Loucy (cell line): ENCODE measurements around the gene GDAP2.

ENCODE experiments used
- H2AFZ ChIP-seq: fragments of 200-600 bp; sonication (generic); 2 replicates; pipeline ENCODE4 v1.6.0; 2016; ENCODE audit warnings: antibody characterized with exemption, mild to moderate bottlenecking, low read length, moderate library complexity
- H3F3A ChIP-seq: fragments of 200-600 bp; 2 replicates; pipeline ENCODE4 v1.6.0; 2016; ENCODE audit warnings: antibody characterized with exemption, low read depth, mild to moderate bottlenecking
- H3K27me3 ChIP-seq: fragments of 200-600 bp; sonication (generic); 2 replicates; pipeline ENCODE4 v1.6.1; 2014; ENCODE audit warnings: low read length, mild to moderate bottlenecking; ENCODE audit not compliant: insufficient read depth, poor library complexity, severe bottlenecking
- H3K36me3 ChIP-seq: fragments of 200-600 bp; sonication (generic); 2 replicates; pipeline ENCODE4 v1.6.1; 2016; ENCODE audit warnings: low read length; ENCODE audit not compliant: insufficient read depth
- H3K4me1 ChIP-seq: fragments of 200-600 bp; sonication (generic); 2 replicates; pipeline ENCODE4 v1.5.1; 2014; ENCODE audit warnings: low read length, mild to moderate bottlenecking; ENCODE audit not compliant: insufficient read depth, poor library complexity, severe bottlenecking
- H3K4me2 ChIP-seq: fragments of 200-600 bp; sonication (generic); 2 replicates; pipeline ENCODE4 v1.6.0; 2014; ENCODE audit warnings: antibody characterized with exemption, low read length, low read depth, mild to moderate bottlenecking; ENCODE audit not compliant: poor library complexity, severe bottlenecking
- H3K4me3 ChIP-seq: fragments of 200-600 bp; sonication (generic); 2 replicates; pipeline ENCODE4 v1.5.1; 2014; ENCODE audit warnings: low read length, mild to moderate bottlenecking, mixed read lengths; ENCODE audit not compliant: poor library complexity, severe bottlenecking
- H3K79me2 ChIP-seq: fragments of 200-600 bp; sonication (generic); 2 replicates; pipeline ENCODE4 v1.6.1; 2014; ENCODE audit warnings: low read length; ENCODE audit not compliant: insufficient read depth
- H3K9ac ChIP-seq: fragments of 200-600 bp; sonication (generic); 2 replicates; pipeline ENCODE4 v1.6.0; 2014; ENCODE audit warnings: mild to moderate bottlenecking, low read depth, low read length, moderate library complexity; ENCODE audit not compliant: poor library complexity, severe bottlenecking
- H3K9me2 ChIP-seq: fragments of 200-600 bp; sonication (generic); replicated peaks from 2 replicates; pipeline ENCODE4 v1.6.1; 2016; ENCODE audit warnings: low read depth, low read length, mixed read lengths
- H3K9me3 ChIP-seq: fragments of 200-600 bp; sonication (generic); 2 replicates; pipeline ENCODE4 v1.6.1; 2014; ENCODE audit warnings: mild to moderate bottlenecking, antibody characterized with exemption, low read length, low read depth; ENCODE audit not compliant: insufficient read depth
- H4K20me1 ChIP-seq: fragments of 200-600 bp; sonication (generic); 2 replicates; pipeline ENCODE4 v1.6.0; 2014; ENCODE audit warnings: antibody characterized with exemption, low read length, mild to moderate bottlenecking; ENCODE audit not compliant: insufficient read depth, poor library complexity, severe bottlenecking
- EZH2phosphoT487 ChIP-seq: fragments of 200-600 bp; IDR thresholded peaks from 2 replicates; pipeline ENCODE4 v1.6.1; 2018; ENCODE audit warnings: antibody characterized with exemption, mild to moderate bottlenecking, moderate library complexity, borderline replicate concordance
- TF ChIP-seq, protein P1 (sequence below): fragments of 200-600 bp; sonication (generic); conservative IDR thresholded peaks from 2 replicates; pipeline ENCODE4 v1.5.1; 2014; ENCODE audit warnings: mild to moderate bottlenecking, antibody characterized with exemption, low read length

Gene GDAP2

DNA sequence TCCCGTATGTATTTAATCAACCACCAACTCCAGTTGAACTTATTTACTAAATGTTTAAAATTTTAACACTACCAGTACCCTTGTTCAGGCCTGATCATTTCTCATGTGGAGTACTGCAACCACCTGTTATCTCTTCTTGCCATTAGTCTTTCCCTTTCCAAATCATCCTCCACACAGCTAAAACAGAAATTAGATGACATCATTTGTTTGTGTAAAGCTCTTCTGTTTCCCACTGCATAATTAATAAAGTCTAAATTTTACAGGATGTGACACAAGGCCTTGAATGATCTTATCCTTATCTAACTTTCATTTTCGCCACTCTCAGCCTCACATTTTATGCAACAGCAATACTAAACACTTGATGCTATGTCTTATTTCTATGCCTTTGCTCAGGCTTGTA is 24.4 kb downstream of the GDAP2 start:
- Histone ChIP-seq H3K4me1 (no peaks in the 10 kb centered on the region), H3F3A (no peaks in the 10 kb centered on the region), H3K9me3 (no peaks in the 10 kb centered on the region), H3K36me3 (peaks cover 69% of the 10 kb centered on the region; the same call in 1 of the 2 replicates), H3K4me3 (no peak overlapping the region), H3K4me2 (no peak overlapping the region), H3K27me3 (no peaks in the 10 kb centered on the region), H3K9me2 (no peaks in the 10 kb centered on the region), H2AFZ (no peak overlapping the region), H4K20me1 (no peaks in the 10 kb centered on the region), H3K9ac (no peak overlapping the region), H3K79me2 (no peaks in the 10 kb centered on the region)
- no peak for TF ChIP-seq EZH2phosphoT487
- TF ChIP-seq, protein P1, sequence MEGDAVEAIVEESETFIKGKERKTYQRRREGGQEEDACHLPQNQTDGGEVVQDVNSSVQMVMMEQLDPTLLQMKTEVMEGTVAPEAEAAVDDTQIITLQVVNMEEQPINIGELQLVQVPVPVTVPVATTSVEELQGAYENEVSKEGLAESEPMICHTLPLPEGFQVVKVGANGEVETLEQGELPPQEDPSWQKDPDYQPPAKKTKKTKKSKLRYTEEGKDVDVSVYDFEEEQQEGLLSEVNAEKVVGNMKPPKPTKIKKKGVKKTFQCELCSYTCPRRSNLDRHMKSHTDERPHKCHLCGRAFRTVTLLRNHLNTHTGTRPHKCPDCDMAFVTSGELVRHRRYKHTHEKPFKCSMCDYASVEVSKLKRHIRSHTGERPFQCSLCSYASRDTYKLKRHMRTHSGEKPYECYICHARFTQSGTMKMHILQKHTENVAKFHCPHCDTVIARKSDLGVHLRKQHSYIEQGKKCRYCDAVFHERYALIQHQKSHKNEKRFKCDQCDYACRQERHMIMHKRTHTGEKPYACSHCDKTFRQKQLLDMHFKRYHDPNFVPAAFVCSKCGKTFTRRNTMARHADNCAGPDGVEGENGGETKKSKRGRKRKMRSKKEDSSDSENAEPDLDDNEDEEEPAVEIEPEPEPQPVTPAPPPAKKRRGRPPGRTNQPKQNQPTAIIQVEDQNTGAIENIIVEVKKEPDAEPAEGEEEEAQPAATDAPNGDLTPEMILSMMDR: no peak

DNA sequence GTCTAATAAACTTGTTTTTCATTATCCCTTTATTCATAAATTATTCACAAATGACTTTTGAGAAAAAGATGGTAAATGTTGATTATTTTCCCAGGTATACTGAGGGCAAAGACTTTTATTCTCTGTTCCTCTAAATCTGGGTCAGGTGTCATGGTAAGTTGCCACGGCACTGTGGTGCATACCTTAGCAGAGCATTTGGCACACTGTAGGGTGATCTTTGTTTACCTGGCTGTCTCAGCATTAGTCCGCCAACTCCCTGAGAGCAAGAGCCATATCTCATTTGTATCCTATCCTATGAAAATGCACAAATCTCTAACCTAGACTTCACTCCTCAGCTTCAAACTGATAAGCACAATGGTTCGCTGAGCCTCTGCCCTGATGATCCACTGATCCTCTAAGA is 24.9 kb downstream of the GDAP2 start:
- Histone ChIP-seq H3K36me3 (peaks cover 66% of the 10 kb centered on the region; the same call in 1 of the 2 replicates), H3K4me3 (no peak overlapping the region), H3K9ac (no peak overlapping the region), H2AFZ (no peak overlapping the region), H3K4me1 (no peaks in the 10 kb centered on the region), H3F3A (no peaks in the 10 kb centered on the region), H4K20me1 (no peaks in the 10 kb centered on the region), H3K9me3 (no peaks in the 10 kb centered on the region), H3K79me2 (no peaks in the 10 kb centered on the region), H3K4me2 (no peak overlapping the region), H3K9me2 (no peaks in the 10 kb centered on the region), H3K27me3 (no peaks in the 10 kb centered on the region)
- TF ChIP-seq EZH2phosphoT487: no peak
- TF ChIP-seq, protein P1: no peak

DNA sequence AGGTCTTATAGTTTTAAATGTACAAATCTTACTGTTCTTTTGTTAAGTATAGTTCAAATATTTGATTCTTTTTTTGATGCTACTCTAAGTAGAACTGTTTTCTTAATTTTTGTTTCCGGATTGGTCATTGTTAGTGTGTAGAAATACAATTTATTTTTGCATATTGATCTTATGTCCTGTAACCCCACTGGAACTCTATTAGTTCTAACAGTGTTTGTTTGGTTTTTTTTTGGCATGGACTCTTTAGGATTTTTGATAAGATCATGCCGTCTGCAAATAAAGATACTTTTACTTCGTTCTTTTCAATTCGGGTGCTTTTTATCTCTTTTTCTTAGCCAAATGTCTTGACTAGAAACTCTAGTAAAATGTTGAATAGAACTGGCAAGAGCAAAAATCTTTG is 26.5 kb downstream of the GDAP2 start:
- Histone ChIP-seq H3K9me3 (no peaks in the 10 kb centered on the region), H3K9ac (no peak overlapping the region), H3F3A (no peaks in the 10 kb centered on the region), H2AFZ (no peak overlapping the region), H3K79me2 (no peaks in the 10 kb centered on the region), H3K9me2 (no peaks in the 10 kb centered on the region), H3K27me3 (no peaks in the 10 kb centered on the region), H4K20me1 (no peaks in the 10 kb centered on the region), H3K36me3 (peaks cover 71% of the 10 kb centered on the region; the same call in 1 of the 2 replicates), H3K4me1 (no peaks in the 10 kb centered on the region), H3K4me2 (no peak overlapping the region), H3K4me3 (no peak overlapping the region)
- no peak for TF ChIP-seq EZH2phosphoT487
- TF ChIP-seq, protein P1: no peak
